Esophagus squamous epithelium (tissue), 4 donors: ENCODE results near the gene SLCO2B1.

ENCODE experiments used
- CTCF ChIP-seq, 6 experiments: fragments of 450-650 bp in 4 of 6; fragments of 200-600 bp in 2 of 6; sonication (generic) in 2 of 6; IDR thresholded peaks; one replicate each; pipeline ENCODE4 v1.5.1; 2016 to 2019; ENCODE audit warnings: antibody characterized with exemption in 6 of 6, mild to moderate bottlenecking in 4 of 6, moderate library complexity in 4 of 6
- POLR2A ChIP-seq, 4 donors: fragments of 450-650 bp; IDR thresholded peaks; one replicate each; pipeline ENCODE4 v1.6.1; 2017; ENCODE audit warnings: antibody characterized with exemption in 4 of 4, mild to moderate bottlenecking in 4 of 4, moderate library complexity in 3 of 4

- no peak for TF ChIP-seq CTCF (IDR thresholded peaks at IDR 0.05)
- no peak for TF ChIP-seq POLR2A (IDR thresholded peaks at IDR 0.05)
Measured at GRCh38 chr11:75152090-75152489, 1.2 kb downstream of the SLCO2B1 start.
